ENCODE results near the gene PHACTR1.

GRCh38 chr6:13198168-13198567, 481.6 kb downstream of the PHACTR1 start:
- TF ChIP-seq, protein P1, sequence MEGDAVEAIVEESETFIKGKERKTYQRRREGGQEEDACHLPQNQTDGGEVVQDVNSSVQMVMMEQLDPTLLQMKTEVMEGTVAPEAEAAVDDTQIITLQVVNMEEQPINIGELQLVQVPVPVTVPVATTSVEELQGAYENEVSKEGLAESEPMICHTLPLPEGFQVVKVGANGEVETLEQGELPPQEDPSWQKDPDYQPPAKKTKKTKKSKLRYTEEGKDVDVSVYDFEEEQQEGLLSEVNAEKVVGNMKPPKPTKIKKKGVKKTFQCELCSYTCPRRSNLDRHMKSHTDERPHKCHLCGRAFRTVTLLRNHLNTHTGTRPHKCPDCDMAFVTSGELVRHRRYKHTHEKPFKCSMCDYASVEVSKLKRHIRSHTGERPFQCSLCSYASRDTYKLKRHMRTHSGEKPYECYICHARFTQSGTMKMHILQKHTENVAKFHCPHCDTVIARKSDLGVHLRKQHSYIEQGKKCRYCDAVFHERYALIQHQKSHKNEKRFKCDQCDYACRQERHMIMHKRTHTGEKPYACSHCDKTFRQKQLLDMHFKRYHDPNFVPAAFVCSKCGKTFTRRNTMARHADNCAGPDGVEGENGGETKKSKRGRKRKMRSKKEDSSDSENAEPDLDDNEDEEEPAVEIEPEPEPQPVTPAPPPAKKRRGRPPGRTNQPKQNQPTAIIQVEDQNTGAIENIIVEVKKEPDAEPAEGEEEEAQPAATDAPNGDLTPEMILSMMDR (IDR thresholded peaks at IDR 0.05; ENCODE audit: insufficient read depth, low read depth, low read length): no peak
- no peak for TF ChIP-seq EZH2 (IDR thresholded peaks at IDR 0.05; ENCODE audit: insufficient read depth, low read length)

All from astrocyte (in vitro differentiated cells and primary cell).